NCI-H187 (cell line): ENCODE measurements around the gene YEATS4.
A peak's percentile ranks its signal among the peaks of the same experiment; 100 is the strongest.

Experiments
- DNase-seq, 2 experiments: peaks; one replicate each; lab custom pipeline; 2025; lab: John Stamatoyannopoulos, UW

Gene YEATS4

GRCh38 chr12:69433653-69434052 lies 74.1 kb downstream of the YEATS4 start:
- DNase-seq: no peak

- peak in 1 of 2 experiments; percentile 7 for DNase-seq
Measured at GRCh38 chr12:69435644-69436043, 76.1 kb downstream of the YEATS4 start.

- no peak for DNase-seq
Measured at GRCh38 chr12:69437073-69437472, 77.5 kb downstream of the YEATS4 start.

GRCh38 chr12:69438539-69438938 lies 79.0 kb downstream of the YEATS4 start:
- DNase-seq: no peak

GRCh38 chr12:69440016-69440415 lies 80.5 kb downstream of the YEATS4 start:
- no peak for DNase-seq
